CD14-positive monocyte (primary cell): ENCODE measurements around the gene TOM1. TPM values are rescaled to one million over a fixed set of nuclear protein-coding genes. Genes with fewer than 3 reads are reported as not detected.
"Not testable (repeated sequence)": the region's sequence is repeated elsewhere in the genome, so short reads cannot be mapped to it uniquely, and the experiment has no call there.

Source experiments
- DNase-seq, 3 donors: peaks; one replicate each; pipeline ENCODE4 v3.0.0-alpha.2; 2011 to 2022
- H2AFZ ChIP-seq: 2 replicates; pipeline ENCODE4 v1.6.0; 2012; ENCODE audit warnings: mild to moderate bottlenecking, low read depth, low read length, inconsistent platforms; ENCODE audit not compliant: insufficient read depth, poor library complexity, severe bottlenecking
- H3K27ac ChIP-seq, 2 donors: 1 replicate in 1 of 2; 2 replicates in 1 of 2; pipeline ENCODE4 v1.5.1; 2012 to 2013; ENCODE audit warnings: low read length in 2 of 2, control low read depth in 1 of 2, inconsistent platforms in 1 of 2, low read depth in 1 of 2, mild to moderate bottlenecking in 1 of 2
- H3K27me3 ChIP-seq, 2 donors: one replicate each; pipeline versions ENCODE4 v1.6.0 to v1.6.1; 2011 to 2013; ENCODE audit warnings: low read length in 2 of 2; ENCODE audit not compliant: control insufficient read depth in 2 of 2, insufficient read depth in 2 of 2
- H3K36me3 ChIP-seq, 2 donors: replicated peaks in 1 of 2; 1 replicate in 1 of 2; 2 replicates in 1 of 2; pipeline versions ENCODE4 v1.5.1 to v1.6.1; 2012 to 2013; ENCODE audit warnings: low read length in 2 of 2, control low read depth in 1 of 2, inconsistent platforms in 1 of 2, mild to moderate bottlenecking in 1 of 2; ENCODE audit not compliant: insufficient read depth in 2 of 2, control insufficient read depth in 1 of 2
- H3K4me1 ChIP-seq, 2 donors: 1 replicate in 1 of 2; 2 replicates in 1 of 2; pipeline versions ENCODE4 v1.5.1 to v1.6.1; 2012 to 2013; ENCODE audit warnings: low read length in 2 of 2, control low read depth in 1 of 2, inconsistent platforms in 1 of 2, mild to moderate bottlenecking in 1 of 2, moderate library complexity in 1 of 2; ENCODE audit not compliant: insufficient read depth in 2 of 2, control insufficient read depth in 1 of 2
- H3K4me2 ChIP-seq: replicated peaks from 2 replicates; pipeline ENCODE3; 2012; ENCODE audit warnings: low read length, moderate library complexity, mild to moderate bottlenecking; ENCODE audit not compliant: poor library complexity, severe bottlenecking; ENCODE audit errors: extremely low read depth
- H3K4me3 ChIP-seq, 3 experiments: fragments of 200-600 bp in 1 of 3; sonication (generic) in 1 of 3; replicated peaks in 1 of 3; 1 replicate in 2 of 3; 2 replicates in 1 of 3; pipeline ENCODE4 v1.5.1; 2011 to 2013; ENCODE audit warnings: low read length in 3 of 3, mild to moderate bottlenecking in 3 of 3, control low read depth in 2 of 3, low read depth in 2 of 3, inconsistent platforms in 1 of 3, moderate library complexity in 1 of 3
- H3K79me2 ChIP-seq: 2 replicates; pipeline ENCODE4 v1.6.0; 2012; ENCODE audit warnings: mild to moderate bottlenecking, control low read depth, inconsistent platforms, low read length, moderate library complexity; ENCODE audit not compliant: insufficient read depth
- H3K9ac ChIP-seq: 2 replicates; pipeline ENCODE4 v1.6.0; 2017; ENCODE audit warnings: low read length, mild to moderate bottlenecking; ENCODE audit not compliant: insufficient read depth, poor library complexity, severe bottlenecking
- H3K9me3 ChIP-seq, 2 donors: replicated peaks in 1 of 2; 1 replicate in 1 of 2; 2 replicates in 1 of 2; pipeline versions ENCODE4 v1.5.1 to v1.6.1; 2012 to 2013; ENCODE audit warnings: low read length in 2 of 2, control low read depth in 1 of 2; ENCODE audit not compliant: control insufficient read depth in 1 of 2, insufficient read depth in 1 of 2
- H4K20me1 ChIP-seq: 2 replicates; pipeline ENCODE4 v1.6.0; 2012; ENCODE audit warnings: mild to moderate bottlenecking, low read length, control low read depth, moderate library complexity; ENCODE audit not compliant: insufficient read depth
- H3K27ac Mint-ChIP-seq, 7 donors: one replicate each; pipeline ENCODE4 v1.8.0; 2020; ENCODE audit warnings: mild to moderate bottlenecking in 7 of 7, mixed read lengths in 7 of 7, moderate library complexity in 6 of 7, inconsistent platforms in 2 of 7
- H3K27me3 Mint-ChIP-seq, 3 donors: one replicate each; pipeline ENCODE4 v1.8.0; 2021 to 2022; ENCODE audit warnings: low read depth in 3 of 3, mild to moderate bottlenecking in 3 of 3, mixed read lengths in 3 of 3, moderate library complexity in 3 of 3, inconsistent platforms in 1 of 3
- H3K36me3 Mint-ChIP-seq, 2 donors: one replicate each; pipeline ENCODE4 v1.8.0; 2020; ENCODE audit warnings: mixed read lengths in 2 of 2, inconsistent platforms in 1 of 2, mild to moderate bottlenecking in 1 of 2
- H3K4me1 Mint-ChIP-seq: one replicate; pipeline ENCODE4 v1.8.0; 2020; ENCODE audit warnings: mild to moderate bottlenecking, mixed read lengths
- H3K4me3 Mint-ChIP-seq, 2 donors: one replicate each; pipeline ENCODE4 v1.8.0; 2020; ENCODE audit warnings: mild to moderate bottlenecking in 2 of 2, mixed read lengths in 2 of 2, moderate library complexity in 1 of 2
- H3K9me3 Mint-ChIP-seq, 7 donors: one replicate each; pipeline ENCODE4 v1.8.0; 2020 to 2022; ENCODE audit warnings: mixed read lengths in 7 of 7, mild to moderate bottlenecking in 6 of 7, moderate library complexity in 6 of 7, inconsistent platforms in 2 of 7
- CTCF ChIP-seq: fragments of 200-600 bp; IDR thresholded peaks from one replicate; pipeline ENCODE4 v1.8.0; 2022; ENCODE audit warnings: antibody characterized with exemption, mild to moderate bottlenecking
- WGBS: methylation state at CpG from one replicate; pipeline ENCODE4 v1.1.5; 2013; ENCODE audit warnings: missing lambda C conversion rate; ENCODE audit not compliant: insufficient coverage; 5-methylcytosine and 5-hydroxymethylcytosine counted together
- intact Hi-C, 2 donors: fragments of 100-400 bp; cut with micrococcal nuclease; formaldehyde crosslinking; loops; one replicate each; pipeline versions ENCODE4 v1.15.0 to v1.15.1; 2023
- polyA plus RNA-seq, 3 donors: library from polyadenylated mRNA; depleted of rRNA in 1 of 3; unstranded in 2 of 3; stranded (reverse) in 1 of 3; fragments of 300-500 nt in 2 of 3; fragments of >200 nt in 1 of 3; fragmentation: Illumina TruSeq in 2 of 3; gene quantifications; 1 replicate in 2 of 3; 2 replicates in 1 of 3; pipeline ENCODE4 v1.2.3, GENCODE V29; 2012 to 2021

The TOM1 gene
- polyA plus RNA-seq, 3 donors: 80.5 to 167 (median 120) TPM

- Histone ChIP-seq H3K4me2 (no peak overlapping the region), H2AFZ (no peak overlapping the region), H3K4me1 (peaks cover 45 to 53% of the 10 kb centered on the region in 2 donors), H3K36me3 (no peaks in the 10 kb centered on the region), H3K9me3 (no peaks in the 10 kb centered on the region), H3K27ac (peak overlapping the region; percentile 51 to 66), H3K27me3 (no peaks in the 10 kb centered on the region), H3K9ac (no peak overlapping the region), H4K20me1 (no peaks in the 10 kb centered on the region), H3K79me2 (no peaks in the 10 kb centered on the region), H3K4me3 (no peak overlapping the region)
- peaks cover 4 to 10% (median 6%) of the 10 kb centered on the region in 3 donors for H3K27me3 Mint-ChIP-seq
- H3K27ac Mint-ChIP-seq: peak overlapping the region; percentile 72 to 92 (median 82)
- 83% methylated on average over 6 of the region's 11 CpGs for WGBS
- peaks cover 0 to 3% (median 0%) of the 10 kb centered on the region in 7 donors for H3K9me3 Mint-ChIP-seq
- H3K36me3 Mint-ChIP-seq: no peaks in the 10 kb centered on the region
- peaks cover 44% of the 10 kb centered on the region for H3K4me1 Mint-ChIP-seq
- no peak for DNase-seq
- no peak for TF ChIP-seq CTCF
- H3K4me3 Mint-ChIP-seq: peak overlapping the region in 1 of 2 donors; percentile 39
- intact Hi-C loops: no loop called here
Observed at GRCh38 chr22:35363566-35364086, 63.9 kb downstream of the TOM1 start.

- peak; percentile 83 to 91 (median 91) for DNase-seq
- H3K27me3 ChIP-seq, H3K4me3 ChIP-seq, intact Hi-C loops, H4K20me1 ChIP-seq, H3K36me3 ChIP-seq, H2AFZ ChIP-seq, H3K4me2 ChIP-seq, H3K9me3 ChIP-seq, H3K36me3 Mint-ChIP-seq, H3K9ac ChIP-seq, H3K79me2 ChIP-seq, H3K9me3 Mint-ChIP-seq: not testable (repeated sequence)
- H3K27ac Mint-ChIP-seq: peak overlapping the region; percentile 72 to 92 (median 84)
- peaks cover 4 to 10% (median 6%) of the 10 kb centered on the region in 3 donors for H3K27me3 Mint-ChIP-seq
- peak overlapping the region in 1 of 2 donors; percentile 39 for H3K4me3 Mint-ChIP-seq
- peak overlapping the region; percentile 51 to 66 for H3K27ac ChIP-seq
- WGBS: 8% methylated on average over 2 of the region's 7 CpGs
- H3K4me1 Mint-ChIP-seq: peaks cover 44% of the 10 kb centered on the region
- peaks cover 45 to 53% of the 10 kb centered on the region in 2 donors for H3K4me1 ChIP-seq
Observed at GRCh38 chr22:35364230-35364629, 64.5 kb downstream of the TOM1 start.
